TTC549 (cell line): Measurements from ENCODE around the gene TMEM150B.

ENCODE experiments used
- FAIRE-seq: peaks from 2 replicates; lab custom pipeline; 2012; peaks lifted over from hg19 to GRCh38; lab: Jason Lieb, UNC

The TMEM150B gene

GRCh38 chr19:55276720-55277430 lies 48.3 kb downstream of the TMEM150B start:
- no peak for FAIRE-seq

GRCh38 chr19:55275851-55276719 lies 49.1 kb downstream of the TMEM150B start:
- no peak for FAIRE-seq

GRCh38 chr19:55273978-55274707 lies 51.0 kb downstream of the TMEM150B start:
- no peak for FAIRE-seq

- FAIRE-seq = no peak
Observed at GRCh38 chr19:55272142-55272541, 53.0 kb downstream of the TMEM150B start.

- FAIRE-seq = no peak
Observed at GRCh38 chr19:55270172-55270942, 54.8 kb downstream of the TMEM150B start.

- no peak for FAIRE-seq
Observed at GRCh38 chr19:55269299-55269698, 55.8 kb downstream of the TMEM150B start.

GRCh38 chr19:55266840-55267239 lies 58.3 kb downstream of the TMEM150B start:
- no peak for FAIRE-seq

- no peak for FAIRE-seq
Observed at GRCh38 chr19:55266404-55266803, 58.7 kb downstream of the TMEM150B start.

- FAIRE-seq = no peak
Observed at GRCh38 chr19:55265723-55266386, 59.3 kb downstream of the TMEM150B start.

- FAIRE-seq = no peak
Observed at GRCh38 chr19:55265173-55265572, 60.0 kb downstream of the TMEM150B start.

GRCh38 chr19:55264531-55264930 lies 60.6 kb downstream of the TMEM150B start:
- no peak for FAIRE-seq
